Epidermal melanocyte (primary cell): ENCODE measurements around the gene IL12A.

Source experiments
- DNase-seq: peaks from one replicate; pipeline ENCODE4 v3.0.0; 2011; ENCODE audit warnings: low spot score; ENCODE audit not compliant: insufficient read length

Gene IL12A

GRCh38 chr3:159989973-159990846 lies 1.6 kb downstream of the IL12A start:
- no peak for DNase-seq

GRCh38 chr3:159991591-159991990 lies 3.0 kb downstream of the IL12A start:
- DNase-seq, result no peak

- no peak for DNase-seq
Observed at GRCh38 chr3:159992589-159992988, 4.0 kb downstream of the IL12A start.

- DNase-seq, result no peak
Observed at GRCh38 chr3:159994182-159994581, 5.5 kb downstream of the IL12A start.

- DNase-seq, result no peak
Observed at GRCh38 chr3:159995091-159995490, 6.5 kb downstream of the IL12A start.

GRCh38 chr3:159996018-159996417 lies 7.4 kb downstream of the IL12A start:
- no peak for DNase-seq

- DNase-seq, result no peak
Observed at GRCh38 chr3:159996959-159997358, 8.3 kb downstream of the IL12A start.

GRCh38 chr3:160001148-160001760 lies 12.6 kb downstream of the IL12A start:
- DNase-seq, result no peak

GRCh38 chr3:160001850-160002623 lies 13.4 kb downstream of the IL12A start:
- DNase-seq, result no peak

GRCh38 chr3:160003520-160004128 lies 15.0 kb downstream of the IL12A start:
- DNase-seq, result no peak

GRCh38 chr3:160005004-160005403 lies 16.4 kb downstream of the IL12A start:
- no peak for DNase-seq

- peak; percentile 74 for DNase-seq
Observed at GRCh38 chr3:160006282-160007163, 17.9 kb downstream of the IL12A start.

GRCh38 chr3:160008961-160009360 lies 20.3 kb downstream of the IL12A start:
- DNase-seq, result no peak

GRCh38 chr3:160009525-160009924 lies 20.9 kb downstream of the IL12A start:
- no peak for DNase-seq

- no peak for DNase-seq
Observed at GRCh38 chr3:160010578-160010977, 21.9 kb downstream of the IL12A start.

GRCh38 chr3:160012108-160012507 lies 23.5 kb downstream of the IL12A start:
- DNase-seq, result no peak

GRCh38 chr3:160016972-160017371 lies 28.3 kb downstream of the IL12A start:
- no peak for DNase-seq

GRCh38 chr3:160018959-160019358 lies 30.3 kb downstream of the IL12A start:
- no peak for DNase-seq

- no peak for DNase-seq
Observed at GRCh38 chr3:160020057-160020711, 31.5 kb downstream of the IL12A start.

- DNase-seq, result no peak
Observed at GRCh38 chr3:160022068-160022467, 33.4 kb downstream of the IL12A start.
